HG03108 (cell line): ENCODE results near the gene FBLN7.

Experiments used
- ATAC-seq: cut with Tn5 transposase; IDR thresholded peaks from one replicate; pipeline ENCODE4 v1.9.1; 2021; ENCODE audit warnings: moderate library complexity; ENCODE audit not compliant: unreplicated experiment

FBLN7 gene

GRCh38 chr2:112156152-112156986 lies 18.2 kb downstream of the FBLN7 start:
- no peak for ATAC-seq

GRCh38 chr2:112157472-112157871 lies 19.3 kb downstream of the FBLN7 start:
- no peak for ATAC-seq

GRCh38 chr2:112159454-112159921 lies 21.3 kb downstream of the FBLN7 start:
- no peak for ATAC-seq

- no peak for ATAC-seq
These were observed 22.4 kb downstream of the FBLN7 start for GRCh38 chr2:112160283-112161250.

- no peak for ATAC-seq
These were observed 23.4 kb downstream of the FBLN7 start for GRCh38 chr2:112161431-112162145.

GRCh38 chr2:112162341-112162740 lies 24.2 kb downstream of the FBLN7 start:
- no peak for ATAC-seq

- ATAC-seq = no peak
These were observed 24.8 kb downstream of the FBLN7 start for GRCh38 chr2:112162956-112163355.

- ATAC-seq = no peak
These were observed 25.4 kb downstream of the FBLN7 start for GRCh38 chr2:112163541-112163981.

GRCh38 chr2:112164876-112165275 lies 26.7 kb downstream of the FBLN7 start:
- no peak for ATAC-seq

- no peak for ATAC-seq
These were observed 27.1 kb downstream of the FBLN7 start for GRCh38 chr2:112165296-112165695.

GRCh38 chr2:112166806-112167499 lies 28.8 kb downstream of the FBLN7 start:
- no peak for ATAC-seq

- no peak for ATAC-seq
These were observed 30.4 kb downstream of the FBLN7 start for GRCh38 chr2:112168422-112169124.

- ATAC-seq = no peak
These were observed 32.3 kb downstream of the FBLN7 start for GRCh38 chr2:112170495-112170894.

GRCh38 chr2:112173646-112174319 lies 35.6 kb downstream of the FBLN7 start:
- ATAC-seq = no peak

GRCh38 chr2:112174383-112174782 lies 36.2 kb downstream of the FBLN7 start:
- no peak for ATAC-seq

- ATAC-seq = no peak
These were observed 37.1 kb downstream of the FBLN7 start for GRCh38 chr2:112175333-112175732.

- ATAC-seq = no peak
These were observed 37.9 kb downstream of the FBLN7 start for GRCh38 chr2:112175958-112176573.

- no peak for ATAC-seq
These were observed 43.5 kb downstream of the FBLN7 start for GRCh38 chr2:112181571-112182290.
